Putamen (tissue), 1 donor: ENCODE data around the gene KCNQ1.

Experiments
- DNase-seq: peaks from one replicate; pipeline ENCODE4 v3.0.0-alpha.2; 2016; ENCODE audit warnings: low spot score

KCNQ1 gene

DNA sequence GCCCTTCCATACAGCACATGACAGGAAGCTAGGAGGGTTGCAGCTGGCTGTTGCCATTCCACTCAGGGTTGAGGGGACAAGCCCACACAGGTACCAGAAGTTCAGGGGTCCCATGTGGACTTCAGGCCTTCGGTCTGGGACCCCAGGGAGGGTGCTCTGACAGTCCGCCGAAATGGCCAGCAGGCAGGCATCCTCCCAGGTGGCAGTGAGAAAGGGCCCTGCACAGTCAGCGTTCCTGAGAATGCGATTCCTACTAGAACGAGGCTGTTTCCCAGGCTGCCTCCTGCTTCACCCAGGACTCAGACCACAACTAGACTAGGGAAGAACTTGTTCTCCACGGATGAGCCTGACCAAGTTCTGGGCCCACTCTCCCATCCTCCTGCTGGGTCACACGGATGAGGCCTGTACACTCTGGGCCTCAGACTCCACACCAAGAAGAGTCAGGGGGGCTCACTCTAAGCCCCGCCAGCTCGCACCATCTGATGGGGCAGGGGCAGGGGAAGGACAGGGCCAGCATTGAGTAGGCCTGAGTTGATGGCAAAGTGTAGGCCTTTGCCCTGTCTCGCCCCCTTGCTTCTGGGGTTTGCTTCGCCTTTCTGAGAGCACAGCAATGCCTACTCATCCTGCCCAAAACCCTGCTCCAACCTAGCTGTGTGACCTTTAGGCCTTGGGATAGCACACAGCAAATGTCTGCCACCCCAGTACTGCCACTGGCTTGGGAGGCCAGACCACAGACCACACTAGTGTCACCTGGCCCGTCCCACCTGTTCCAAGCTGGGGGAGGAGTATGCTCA lies 241.0 kb downstream of the KCNQ1 start:
- no peak for DNase-seq

DNA sequence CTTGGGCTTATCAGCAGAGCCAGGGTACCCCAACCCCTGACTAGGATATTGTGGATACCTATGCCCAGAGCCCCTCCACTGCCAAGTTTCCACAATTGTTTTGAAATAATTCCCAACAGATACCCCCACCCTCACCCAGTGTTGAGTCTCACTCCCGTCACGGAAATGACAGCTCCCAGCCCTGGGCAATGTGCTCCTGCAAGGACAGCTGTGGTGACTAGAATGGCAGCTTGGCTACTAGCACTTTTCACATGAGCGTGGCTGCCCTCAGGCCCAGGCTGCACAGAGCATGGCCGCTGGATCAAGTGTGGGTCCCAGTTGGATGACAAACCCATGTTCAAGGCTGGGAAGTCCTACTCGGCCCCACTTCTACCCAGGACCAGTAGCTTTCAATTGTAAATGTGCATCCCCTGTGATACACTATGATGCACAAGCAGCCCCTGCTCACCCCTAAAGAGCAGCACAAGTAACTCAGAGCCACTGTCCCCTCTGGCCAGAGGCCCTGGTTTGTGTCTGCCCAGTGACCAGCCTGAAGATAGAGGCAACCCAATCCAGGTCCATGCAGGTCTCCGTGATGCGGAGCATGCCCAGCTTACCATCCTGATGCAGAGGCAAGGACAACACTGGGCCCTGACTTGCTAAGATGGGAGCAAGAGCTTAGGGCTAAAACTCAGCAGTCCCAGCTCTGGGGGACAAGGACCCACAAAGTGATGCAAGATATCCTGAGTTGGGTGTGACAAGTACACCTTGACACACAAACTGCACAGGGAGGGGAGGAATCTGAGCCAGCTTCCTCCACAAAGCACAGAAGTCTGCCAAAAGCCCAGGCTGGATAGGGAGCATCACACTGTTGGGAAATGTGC lies 241.8 kb downstream of the KCNQ1 start:
- DNase-seq, result no peak

DNA sequence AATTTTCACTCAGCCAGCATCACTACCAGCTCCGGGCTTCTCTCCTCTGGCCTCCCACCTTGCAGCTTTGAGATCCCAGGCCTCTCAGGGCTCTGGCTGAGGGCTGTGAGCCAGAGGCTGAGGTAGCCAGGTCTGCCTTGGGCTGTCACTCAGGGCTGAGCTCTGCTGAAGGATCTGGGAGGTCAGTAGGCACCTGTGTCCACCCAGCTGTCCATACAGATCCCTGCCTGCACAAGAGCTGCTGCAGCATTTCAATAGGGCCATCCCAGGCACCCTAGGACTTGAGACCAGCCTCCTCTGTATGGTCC lies 242.4 kb downstream of the KCNQ1 start:
- no peak for DNase-seq

DNA sequence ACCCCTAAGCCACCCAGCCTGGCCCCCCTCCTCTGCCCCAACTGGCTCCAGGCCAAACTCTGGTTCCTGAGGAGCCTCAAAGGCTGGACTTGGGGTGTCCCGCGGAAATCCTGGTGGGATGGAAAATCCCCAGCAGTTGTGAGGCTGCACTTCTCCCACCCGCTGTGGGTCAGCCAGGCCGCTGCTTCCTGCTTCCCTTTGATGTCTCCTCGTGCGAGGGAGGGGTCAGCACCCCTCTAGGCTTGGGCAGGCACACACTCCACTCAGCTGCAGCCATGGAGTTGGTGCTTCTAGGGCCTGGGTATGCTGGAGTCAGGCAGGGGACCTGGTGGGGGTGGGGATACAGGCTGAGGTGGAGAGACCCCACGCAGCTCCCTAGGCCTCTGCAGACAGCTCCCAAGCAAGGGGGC lies 243.0 kb downstream of the KCNQ1 start:
- DNase-seq, result no peak

DNA sequence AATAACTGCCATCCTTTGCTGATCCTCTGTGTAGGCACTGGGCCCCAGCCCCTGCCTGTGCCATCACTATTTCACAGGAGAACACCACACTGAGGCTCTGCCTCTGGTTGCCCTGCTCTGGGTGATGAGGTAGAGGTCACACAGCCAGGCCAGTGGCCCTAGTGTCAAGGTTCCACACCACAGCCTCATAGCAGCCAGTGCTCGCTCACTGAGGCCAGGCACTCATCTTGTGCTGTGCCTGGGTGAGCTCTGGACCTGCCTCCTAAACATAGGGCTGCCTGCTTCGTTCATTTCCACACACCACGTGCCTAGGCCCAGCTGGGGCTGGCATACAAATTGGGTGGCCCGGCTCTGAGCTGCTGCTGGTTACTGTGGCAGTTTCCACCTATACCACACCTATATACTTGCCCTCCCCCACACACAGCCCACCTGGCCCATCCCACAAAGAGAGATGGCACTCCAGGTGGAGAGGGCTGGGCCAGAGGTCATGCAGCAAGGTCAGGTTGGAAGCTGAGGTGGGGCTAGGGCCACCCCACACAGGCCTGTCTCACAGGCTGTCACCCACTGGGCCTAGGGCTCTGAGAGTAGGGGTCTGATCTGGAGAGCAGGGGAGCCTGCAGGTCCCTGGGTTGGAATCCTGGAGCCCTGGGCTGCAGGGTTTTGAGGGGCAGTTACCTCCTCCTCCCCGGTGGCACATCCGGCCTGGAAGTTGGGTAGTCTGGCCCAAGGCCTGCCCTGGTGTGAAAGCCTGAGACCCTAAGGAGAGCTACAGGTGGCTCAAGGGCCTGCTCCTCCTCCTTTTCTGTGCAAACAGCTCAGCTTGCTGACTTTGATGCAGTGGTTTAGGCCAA lies 243.8 kb downstream of the KCNQ1 start:
- DNase-seq, result no peak

DNA sequence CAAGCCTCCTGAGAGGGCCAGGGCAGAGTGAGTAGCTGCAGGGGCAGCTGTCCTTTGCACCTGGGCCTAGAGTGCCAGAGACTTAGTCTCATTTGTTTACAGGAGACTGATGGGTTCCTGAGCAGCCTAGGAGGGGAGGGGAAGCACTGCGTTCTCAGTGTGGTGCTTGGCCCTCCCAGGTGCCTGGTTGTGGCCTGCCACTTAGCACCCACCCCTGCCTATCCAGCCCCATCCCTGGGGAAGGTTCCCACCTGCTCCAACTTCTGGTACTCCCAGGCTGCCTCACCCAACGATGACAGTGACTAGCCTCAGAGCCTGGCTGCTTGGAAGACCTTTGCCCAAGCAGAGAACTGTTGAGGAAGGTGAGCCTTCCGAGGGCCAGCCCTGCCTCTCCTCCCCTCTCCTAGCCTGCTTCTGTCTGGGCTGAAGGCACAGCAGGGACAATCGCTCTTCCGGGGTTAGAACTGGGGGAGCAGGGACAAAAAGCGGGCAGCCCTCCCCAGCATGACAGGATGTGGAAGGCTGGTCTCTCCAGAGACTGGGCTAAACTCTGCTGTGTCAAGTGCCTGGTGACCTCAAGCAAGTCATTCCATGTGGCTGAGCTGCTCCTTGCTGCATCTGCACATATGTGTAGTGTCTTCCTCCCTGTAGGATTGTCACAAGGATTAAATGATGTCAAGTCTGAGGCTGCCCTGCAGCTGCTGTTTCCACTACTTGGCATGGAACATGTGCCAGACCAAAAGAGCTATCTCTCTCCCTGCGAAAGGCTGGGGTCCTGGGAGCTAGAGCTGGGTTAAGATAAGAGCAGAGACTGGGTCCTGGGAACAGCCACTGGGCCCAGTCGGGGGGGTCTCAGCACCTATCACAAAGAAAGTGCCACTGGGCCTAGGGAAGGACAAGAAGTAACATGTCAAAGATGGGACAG lies 245.1 kb downstream of the KCNQ1 start:
- no peak for DNase-seq

DNA sequence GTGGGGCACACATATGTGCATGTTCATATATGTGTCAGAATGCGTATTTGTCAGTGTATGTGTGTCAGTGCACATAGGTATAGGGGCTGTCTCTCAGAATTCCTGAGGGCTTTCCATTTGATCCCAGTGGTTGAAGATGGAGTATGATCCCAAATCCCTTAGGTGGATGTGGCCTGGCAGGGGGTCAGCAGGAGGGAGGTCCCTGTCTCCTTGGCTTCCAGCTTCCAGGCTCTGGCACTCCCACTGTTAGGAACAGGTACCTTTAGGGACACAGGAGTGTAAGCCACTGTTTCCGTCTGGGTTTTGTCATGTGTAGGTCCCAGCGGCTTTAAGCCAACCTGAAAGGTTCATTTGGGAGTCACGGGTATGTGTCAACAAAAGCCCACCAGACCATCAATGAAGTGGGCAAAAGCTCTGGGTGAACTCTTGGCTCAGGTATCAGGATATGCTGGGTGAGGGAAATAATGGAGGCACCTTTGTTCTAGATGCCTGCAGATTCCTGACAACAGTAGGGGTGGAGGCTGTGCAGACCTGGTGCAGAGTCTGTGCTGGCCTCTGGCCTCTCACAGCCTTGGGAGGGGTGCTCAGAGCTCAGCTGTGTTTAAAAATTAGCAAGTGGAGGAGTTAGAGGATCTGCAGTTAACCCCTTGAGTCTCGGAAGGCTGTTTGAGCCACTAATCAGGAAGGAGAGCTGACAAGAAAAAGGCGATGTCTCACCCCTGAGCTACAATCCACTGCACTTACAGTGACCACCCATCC lies 246.0 kb downstream of the KCNQ1 start:
- DNase-seq, result no peak

DNA sequence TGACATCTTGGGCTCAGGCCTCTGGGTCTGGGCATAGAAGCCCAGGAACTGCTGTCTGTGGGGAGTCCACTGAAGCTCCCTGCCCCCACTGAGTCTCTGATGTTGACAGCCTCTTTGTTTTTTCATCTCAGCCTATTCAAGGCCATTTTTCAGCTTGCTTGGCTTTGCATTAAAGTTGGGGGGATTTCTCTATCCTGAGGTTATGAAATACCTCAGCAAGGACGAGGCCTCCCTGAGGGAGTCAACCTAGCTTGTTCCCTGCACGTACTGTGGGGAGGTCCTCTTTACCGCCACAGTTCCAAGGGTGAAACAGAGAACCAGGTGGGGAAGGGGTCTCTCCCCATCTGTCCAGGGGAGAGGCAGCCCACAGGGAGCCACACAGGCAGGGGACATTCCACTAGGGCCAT lies 246.6 kb downstream of the KCNQ1 start:
- no peak for DNase-seq

DNA sequence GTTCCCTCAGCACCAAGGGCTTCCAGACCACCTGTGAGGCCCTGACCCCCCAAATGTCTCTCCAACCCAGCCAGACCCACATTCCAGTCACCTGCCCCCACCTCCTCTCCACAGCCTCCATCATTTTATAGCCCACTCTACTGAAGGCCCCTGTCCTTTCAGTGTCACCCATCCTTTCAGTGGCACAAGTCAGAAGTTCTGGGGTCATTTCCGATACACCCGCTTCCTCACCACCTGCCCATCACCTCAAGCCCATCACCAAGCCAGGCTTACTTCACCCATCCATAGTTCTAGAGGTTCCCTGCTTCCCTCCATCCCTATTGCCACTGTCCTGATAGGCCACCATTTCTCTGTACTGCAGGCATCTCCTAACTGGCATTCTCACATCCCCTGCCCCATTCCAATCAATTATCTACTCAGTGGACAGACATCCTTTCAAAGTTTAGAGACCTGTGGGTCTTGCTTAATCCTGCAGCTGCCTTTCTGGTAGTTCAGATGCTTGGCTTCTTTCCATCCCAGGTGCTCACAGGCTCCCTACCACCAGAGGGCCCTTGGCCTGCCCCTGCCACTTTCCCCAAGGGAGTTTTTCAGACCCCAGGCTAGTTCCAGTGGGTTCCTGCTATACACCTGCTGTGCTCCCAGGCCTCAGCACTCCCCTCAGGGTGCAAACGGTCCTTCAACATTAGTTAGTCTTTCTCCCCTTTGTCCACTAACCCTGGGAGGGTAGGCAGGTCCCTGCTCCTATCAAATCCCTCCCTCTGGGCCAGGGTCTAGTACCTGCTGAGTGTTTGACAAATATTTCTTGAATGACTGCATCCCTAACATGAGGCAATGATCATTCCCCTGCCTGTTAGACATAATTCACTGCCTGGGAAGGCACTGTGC lies 247.4 kb downstream of the KCNQ1 start:
- DNase-seq, result no peak

DNA sequence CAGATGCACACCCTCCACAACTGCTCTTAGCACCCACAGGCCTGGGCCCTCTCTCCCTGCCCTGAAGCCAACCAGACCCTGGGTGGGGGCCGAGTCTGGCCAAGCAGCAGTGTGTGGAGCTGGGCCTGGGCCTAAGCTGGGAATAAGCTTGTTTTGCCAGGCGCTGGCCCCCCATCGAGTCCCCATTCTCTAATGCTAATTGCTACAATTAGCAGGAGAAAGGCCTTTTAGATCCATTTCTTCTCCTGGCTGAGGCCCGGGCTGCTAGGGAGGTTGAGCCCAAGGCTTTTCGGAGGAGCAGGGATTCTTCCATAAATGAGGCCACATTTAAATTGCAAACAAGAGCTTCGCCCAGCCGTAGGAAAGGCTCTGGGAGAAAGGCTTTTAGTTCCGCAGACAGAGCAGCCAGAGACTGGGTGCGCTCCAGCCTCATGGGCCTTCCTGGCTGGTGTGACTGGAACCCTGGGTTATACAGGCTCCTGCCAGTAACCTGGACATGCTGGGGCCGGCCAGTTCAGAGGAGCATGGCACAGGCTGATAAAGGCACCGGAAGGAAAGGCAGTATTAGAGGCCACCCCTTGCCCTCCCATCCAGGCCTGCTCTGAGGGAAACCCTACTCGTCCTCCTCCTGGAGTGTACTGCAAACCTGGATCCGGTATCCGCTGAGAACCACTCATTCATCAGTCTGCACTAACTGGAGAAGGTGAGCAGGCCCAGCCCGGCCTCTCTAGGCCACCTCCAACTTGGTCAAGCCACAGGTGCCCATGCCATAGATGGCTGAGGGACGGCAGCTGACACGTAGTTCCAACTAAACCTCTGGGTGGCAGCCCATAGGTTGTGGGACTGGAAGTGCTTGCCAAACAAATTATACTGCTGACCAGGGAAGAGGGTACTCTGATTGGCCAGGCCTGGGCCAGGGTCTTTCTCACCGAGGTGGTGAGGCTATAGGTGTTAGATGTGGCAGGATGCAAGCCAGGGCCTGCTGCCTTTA lies 248.8 kb downstream of the KCNQ1 start:
- DNase-seq, result peak; percentile 55

DNA sequence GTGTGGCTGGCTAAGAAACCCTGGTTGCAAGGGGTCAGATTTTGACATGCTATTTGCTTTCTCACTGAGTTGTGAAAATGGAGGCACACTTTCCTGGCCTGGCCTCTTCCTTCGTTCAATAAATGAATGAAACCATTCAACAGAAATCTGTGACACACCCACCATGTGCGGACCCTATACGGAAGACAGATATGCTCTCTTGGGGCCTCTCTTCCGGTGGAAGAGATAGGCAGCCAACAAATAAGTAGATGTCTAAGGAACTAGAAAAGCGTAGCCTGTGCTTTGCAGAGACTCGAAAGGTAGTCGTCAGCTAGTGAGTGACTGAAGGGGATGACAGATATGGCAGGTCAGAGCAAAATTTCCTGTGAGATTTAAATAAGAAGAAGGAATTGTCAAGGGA lies 249.7 kb downstream of the KCNQ1 start:
- no peak for DNase-seq

DNA sequence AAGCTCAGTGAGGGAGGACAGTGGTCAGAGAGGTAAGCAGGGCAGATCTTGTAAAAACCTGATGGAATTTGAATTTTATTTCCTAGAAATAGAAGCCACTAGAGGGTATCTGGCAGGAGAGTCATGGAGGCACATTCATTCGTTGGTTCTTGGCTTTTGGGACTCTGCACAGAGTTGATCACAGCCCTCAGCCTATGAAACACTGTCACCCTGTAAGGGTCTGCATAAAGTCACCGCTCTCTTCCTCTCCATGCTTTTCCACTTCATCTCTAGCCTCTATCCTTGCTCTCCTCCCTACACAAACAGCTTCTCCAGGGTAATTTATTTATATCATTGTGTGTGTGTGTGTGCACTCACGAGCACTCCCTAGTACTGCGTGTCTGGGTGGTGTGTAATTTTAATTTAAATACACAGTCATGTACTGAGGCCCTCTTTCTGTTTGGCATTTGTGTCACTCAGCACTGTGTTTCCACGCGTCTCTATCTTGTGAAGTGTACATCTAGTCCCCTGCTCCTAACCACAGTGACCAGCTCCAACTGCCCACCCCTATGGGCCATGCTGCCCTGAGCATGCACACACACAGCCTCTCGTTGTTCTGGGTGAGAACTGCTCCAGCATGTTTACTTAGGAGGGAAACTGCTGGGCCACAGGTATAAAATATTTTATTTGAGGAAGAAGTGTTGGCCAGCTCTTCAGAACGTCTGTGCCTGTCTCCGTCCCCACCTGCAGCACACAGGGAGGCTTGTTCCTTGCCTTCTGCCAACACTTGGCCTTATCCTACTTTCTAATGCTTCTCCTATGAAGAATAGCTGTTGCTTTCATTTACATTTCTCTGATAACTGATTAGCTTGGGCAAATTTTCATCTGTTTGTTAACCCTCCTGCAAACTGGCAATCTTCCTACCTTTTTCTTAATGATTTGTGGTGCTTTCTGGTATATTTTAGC lies 250.5 kb downstream of the KCNQ1 start:
- no peak for DNase-seq

DNA sequence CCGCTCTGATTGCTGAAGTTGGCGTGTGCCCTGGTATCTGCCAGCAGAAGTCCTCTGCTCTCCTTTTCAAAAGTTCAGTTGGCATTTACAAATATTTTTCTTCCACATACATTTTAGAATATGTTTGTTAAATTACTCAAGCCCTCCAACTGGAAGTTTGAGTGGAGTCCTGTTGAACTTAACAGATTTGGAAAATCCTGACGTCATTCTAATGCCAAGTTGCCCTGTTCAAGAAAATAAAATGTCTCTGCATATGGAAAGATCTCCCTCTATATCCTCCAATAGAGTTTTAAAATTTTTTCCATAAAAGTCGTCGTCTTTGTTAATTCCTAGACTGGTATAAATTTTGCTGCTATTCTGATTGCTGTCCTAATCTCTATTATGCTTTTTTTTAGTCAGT lies 251.6 kb downstream of the KCNQ1 start:
- DNase-seq, result no peak

DNA sequence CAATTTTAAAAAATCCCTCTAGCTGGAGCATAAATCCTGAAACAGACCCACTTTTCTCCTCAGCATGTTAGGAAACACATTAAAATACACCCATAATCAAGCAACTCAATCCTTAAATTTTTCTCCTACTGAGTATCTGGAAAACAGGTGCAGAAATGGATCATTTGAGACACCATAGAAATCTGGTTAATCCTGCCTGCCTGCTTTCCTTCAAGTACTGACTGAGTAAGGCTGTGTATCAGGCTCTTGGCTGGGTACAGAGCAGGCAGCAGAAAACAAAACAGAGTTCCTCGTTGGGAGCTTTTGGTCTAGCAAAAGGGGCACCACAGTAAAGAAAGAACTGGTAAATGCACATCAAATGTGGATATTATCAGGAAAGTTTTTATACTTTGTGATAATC lies 253.1 kb downstream of the KCNQ1 start:
- no peak for DNase-seq

DNA sequence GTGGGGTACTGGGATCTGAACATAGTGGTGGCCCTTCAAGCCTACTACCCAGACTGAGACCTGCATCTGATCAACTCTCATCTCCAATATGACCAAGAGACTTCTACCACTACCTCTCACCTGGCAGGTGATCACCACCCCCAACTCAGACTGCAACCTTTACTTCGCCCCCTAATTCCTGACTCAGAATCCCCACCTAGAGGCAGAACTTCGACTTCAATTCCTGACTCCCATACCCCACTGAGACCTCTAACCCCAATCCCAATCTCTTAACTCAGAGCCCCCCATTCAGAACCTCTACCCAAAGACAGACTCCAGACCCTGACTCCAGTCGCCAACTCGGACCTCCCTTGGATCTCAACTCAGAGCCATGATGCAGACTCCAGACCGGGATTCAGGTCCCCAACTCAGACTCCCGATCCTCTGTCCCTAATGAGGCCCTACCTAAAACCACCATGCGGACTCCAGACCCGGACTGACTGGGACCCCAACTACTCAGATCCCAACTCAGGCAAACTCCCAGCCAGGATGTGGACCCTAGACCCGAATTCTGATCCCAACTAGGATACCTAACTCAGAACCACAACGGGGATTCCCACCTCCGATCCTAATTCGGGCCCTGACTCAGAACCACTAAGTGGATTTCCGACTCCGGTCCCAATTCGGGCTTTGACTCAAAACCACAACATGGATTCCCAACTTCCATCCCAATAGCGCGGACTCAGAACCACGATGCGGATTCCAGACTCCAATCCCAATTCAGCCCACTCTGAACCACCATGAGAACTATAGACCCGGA lies 253.8 kb downstream of the KCNQ1 start:
- no peak for DNase-seq

DNA sequence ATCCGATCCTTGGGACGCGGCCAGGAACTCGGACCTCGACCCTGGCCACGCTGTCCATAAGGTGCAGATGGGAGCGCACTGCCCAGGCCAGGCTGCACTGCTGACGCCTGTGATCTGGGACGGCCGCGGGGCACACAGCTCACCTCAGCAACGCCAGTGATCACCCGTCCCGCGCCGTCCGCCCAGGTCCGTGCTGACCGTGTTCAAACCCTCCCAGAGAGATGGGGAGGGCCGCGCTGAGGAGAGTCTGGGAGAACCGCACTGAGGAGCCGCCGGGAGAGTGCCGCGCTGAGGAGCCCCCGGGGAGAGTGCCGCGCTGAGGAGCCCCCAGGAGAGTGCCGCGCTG lies 254.3 kb downstream of the KCNQ1 start:
- no peak for DNase-seq
